ENCODE results near the gene MARK1. TPM values are rescaled to one million over a fixed set of nuclear protein-coding genes. Genes with fewer than 3 reads are reported as not detected.

MARK1 gene
- total RNA-seq, 2 donors from 2014 or later = not detected

- no peak overlapping the region for H3K27ac Mint-ChIP-seq
- no peak for DNase-seq (ENCODE audit: low spot score in 2 of 2)
- no peak for ATAC-seq
- H3K36me3 Mint-ChIP-seq = no peaks in the 10 kb centered on the region
- no peaks in the 10 kb centered on the region for H3K9me3 Mint-ChIP-seq
Measured at GRCh38 chr1:220708936-220709801, 181.2 kb downstream of the MARK1 start.

- DNase-seq (ENCODE audit: low spot score in 2 of 2) = no peak
- H3K9me3 Mint-ChIP-seq = no peaks in the 10 kb centered on the region
- H3K36me3 Mint-ChIP-seq = no peaks in the 10 kb centered on the region
- ATAC-seq = no peak
- no peak overlapping the region for H3K27ac Mint-ChIP-seq
Measured at GRCh38 chr1:220710333-220710732, 182.4 kb downstream of the MARK1 start.

GRCh38 chr1:220711056-220711809 lies 183.3 kb downstream of the MARK1 start:
- Mint-ChIP-seq H3K27ac (no peak overlapping the region), H3K9me3 (peaks cover 0 to 3% of the 10 kb centered on the region in 2 donors), H3K36me3 (no peaks in the 10 kb centered on the region)
- ATAC-seq (no peak), DNase-seq (ENCODE audit: low spot score in 2 of 2) (no peak)

Other genes with a start within 250 kb of the MARK1 start
- gene C1orf115, start 162.2 kb downstream of the MARK1 start, total RNA-seq = under 1 TPM; 0.60 to 0.87 TPM
- gene MTARC2, start 220.2 kb downstream of the MARK1 start, total RNA-seq = not detected

All from activated naive CD4-positive, alpha-beta T cell treated with anti-CD3 and anti-CD28 coated beads, Interleukin-2, amount 50 U/mL, for 72 hours (primary cell).